Osteocyte (in vitro differentiated cells): ENCODE measurements around the gene GRB10. TPM values are rescaled to one million over a fixed set of nuclear protein-coding genes. Genes with fewer than 3 reads are reported as not detected.

Experiments used
- DNase-seq: peaks from one replicate; pipeline ENCODE4 v3.0.0; 2021; ENCODE audit warnings: mixed read lengths; ENCODE audit not compliant: unreplicated experiment; ENCODE audit errors: extremely low spot score
- H3K27ac Mint-ChIP-seq: one replicate; pipeline ENCODE4 v1.8.0; 2021; ENCODE audit warnings: mild to moderate bottlenecking, mixed read lengths; ENCODE audit not compliant: unreplicated experiment
- H3K27me3 Mint-ChIP-seq: one replicate; pipeline ENCODE4 v1.8.0; 2021; ENCODE audit warnings: mixed read lengths; ENCODE audit not compliant: unreplicated experiment
- H3K36me3 Mint-ChIP-seq: one replicate; pipeline ENCODE4 v1.8.0; 2021; ENCODE audit warnings: mixed read lengths; ENCODE audit not compliant: unreplicated experiment
- H3K4me1 Mint-ChIP-seq: one replicate; pipeline ENCODE4 v1.8.0; 2021; ENCODE audit warnings: mixed read lengths; ENCODE audit not compliant: unreplicated experiment
- H3K4me3 Mint-ChIP-seq: one replicate; pipeline ENCODE4 v1.8.0; 2021; ENCODE audit warnings: mild to moderate bottlenecking, moderate library complexity, mixed read lengths; ENCODE audit not compliant: unreplicated experiment
- H3K9me3 Mint-ChIP-seq: one replicate; pipeline ENCODE4 v1.8.0; 2021; ENCODE audit warnings: mixed read lengths; ENCODE audit not compliant: unreplicated experiment
- CTCF ChIP-seq: fragments of 200-600 bp; sonication (generic); IDR thresholded peaks from 2 replicates; pipeline ENCODE4 v1.5.0; 2021; ENCODE audit warnings: antibody characterized with exemption, mild to moderate bottlenecking, moderate library complexity
- total RNA-seq: library from RNA; stranded (reverse); gene quantifications from 2 replicates; pipeline ENCODE4 v1.2.1, GENCODE V29; 2021

Gene GRB10
- total RNA-seq, 1 donor from 2014 or later = 51.3 TPM

- H3K27ac Mint-ChIP-seq = no peak overlapping the region
- H3K36me3 Mint-ChIP-seq = peaks cover 49% of the 10 kb centered on the region
Measured at GRCh38 chr7:50664937-50665336, 117.8 kb downstream of the GRB10 start.

GRCh38 chr7:50664461-50664922, 118.2 kb downstream of the GRB10 start:
- TF ChIP-seq CTCF = no peak
- Mint-ChIP-seq H3K27ac (no peak overlapping the region), H3K27me3 (no peaks in the 10 kb centered on the region), H3K4me1 (peaks cover 41% of the 10 kb centered on the region), H3K4me3 (no peak overlapping the region), H3K9me3 (no peaks in the 10 kb centered on the region), H3K36me3 (peaks cover 49% of the 10 kb centered on the region)
- no peak for DNase-seq

More at GRCh38 chr7:50664937-50665336, 117.8 kb downstream of the GRB10 start:
- Mint-ChIP-seq H3K4me3 (no peak overlapping the region), H3K4me1 (peaks cover 41% of the 10 kb centered on the region), H3K9me3 (peaks cover 2% of the 10 kb centered on the region), H3K27me3 (no peaks in the 10 kb centered on the region)
- no peak for TF ChIP-seq CTCF
- DNase-seq = no peak

- Mint-ChIP-seq H3K27ac (no peak overlapping the region), H3K36me3 (peaks cover 46% of the 10 kb centered on the region), H3K4me1 (peaks cover 40% of the 10 kb centered on the region), H3K9me3 (no peaks in the 10 kb centered on the region), H3K27me3 (no peaks in the 10 kb centered on the region), H3K4me3 (no peak overlapping the region)
- TF ChIP-seq CTCF = no peak
- DNase-seq = no peak
Measured at GRCh38 chr7:50663396-50664102, 119.1 kb downstream of the GRB10 start.

- H3K27me3 Mint-ChIP-seq = no peaks in the 10 kb centered on the region
- no peak overlapping the region for H3K4me3 Mint-ChIP-seq
- peaks cover 43% of the 10 kb centered on the region for H3K36me3 Mint-ChIP-seq
- no peak overlapping the region for H3K27ac Mint-ChIP-seq
- H3K4me1 Mint-ChIP-seq = peaks cover 37% of the 10 kb centered on the region
- DNase-seq = no peak
- H3K9me3 Mint-ChIP-seq = no peaks in the 10 kb centered on the region
- TF ChIP-seq CTCF = no peak
Measured at GRCh38 chr7:50662996-50663395, 119.7 kb downstream of the GRB10 start.

- no peak overlapping the region for H3K4me3 Mint-ChIP-seq
- peaks cover 36% of the 10 kb centered on the region for H3K4me1 Mint-ChIP-seq
- H3K27me3 Mint-ChIP-seq = no peaks in the 10 kb centered on the region
- peaks cover 36% of the 10 kb centered on the region for H3K36me3 Mint-ChIP-seq
- TF ChIP-seq CTCF = no peak
- H3K9me3 Mint-ChIP-seq = no peaks in the 10 kb centered on the region
- H3K27ac Mint-ChIP-seq = no peak overlapping the region
- DNase-seq = peak; percentile 42
Measured at GRCh38 chr7:50662041-50662694, 120.5 kb downstream of the GRB10 start.
